DOHH2 (cell line): Measurements from ENCODE around the gene KLHL14.

ENCODE experiments used
- EZH2phosphoT487 ChIP-seq: fragments of 200-600 bp; sonication (generic); IDR thresholded peaks from 2 replicates; pipeline ENCODE4 v1.6.1; 2017; ENCODE audit warnings: borderline replicate concordance, mild to moderate bottlenecking, antibody characterized with exemption, low read length, moderate library complexity, mixed read lengths
- TF ChIP-seq, protein P1 (sequence below): fragments of 200-600 bp; sonication (generic); IDR thresholded peaks from one replicate; pipeline ENCODE4 v1.5.1; 2014; ENCODE audit warnings: antibody characterized with exemption, mild to moderate bottlenecking, low read depth, low read length; ENCODE audit not compliant: poor library complexity, severe bottlenecking

DNA sequence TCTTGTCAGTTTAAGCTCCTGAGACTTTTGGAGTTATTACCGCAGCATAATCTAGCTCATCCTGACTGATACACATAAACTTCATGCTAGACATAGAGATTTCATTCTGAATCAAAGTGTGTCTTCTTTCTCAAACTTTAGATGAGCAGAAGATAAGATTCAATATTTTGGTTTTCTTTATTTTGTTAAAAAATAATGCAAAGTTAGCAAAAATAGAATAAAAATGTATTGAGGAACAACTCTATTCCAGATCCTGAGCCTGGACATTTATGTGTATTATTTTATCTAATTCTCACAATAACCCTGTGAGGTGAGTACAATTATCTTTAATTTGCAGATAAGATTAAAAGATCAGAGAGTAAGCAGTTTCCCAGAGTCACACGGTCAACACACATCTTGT, 38.4 kb downstream of the KLHL14 start:
- TF ChIP-seq EZH2phosphoT487 = no peak
- TF ChIP-seq, protein P1, sequence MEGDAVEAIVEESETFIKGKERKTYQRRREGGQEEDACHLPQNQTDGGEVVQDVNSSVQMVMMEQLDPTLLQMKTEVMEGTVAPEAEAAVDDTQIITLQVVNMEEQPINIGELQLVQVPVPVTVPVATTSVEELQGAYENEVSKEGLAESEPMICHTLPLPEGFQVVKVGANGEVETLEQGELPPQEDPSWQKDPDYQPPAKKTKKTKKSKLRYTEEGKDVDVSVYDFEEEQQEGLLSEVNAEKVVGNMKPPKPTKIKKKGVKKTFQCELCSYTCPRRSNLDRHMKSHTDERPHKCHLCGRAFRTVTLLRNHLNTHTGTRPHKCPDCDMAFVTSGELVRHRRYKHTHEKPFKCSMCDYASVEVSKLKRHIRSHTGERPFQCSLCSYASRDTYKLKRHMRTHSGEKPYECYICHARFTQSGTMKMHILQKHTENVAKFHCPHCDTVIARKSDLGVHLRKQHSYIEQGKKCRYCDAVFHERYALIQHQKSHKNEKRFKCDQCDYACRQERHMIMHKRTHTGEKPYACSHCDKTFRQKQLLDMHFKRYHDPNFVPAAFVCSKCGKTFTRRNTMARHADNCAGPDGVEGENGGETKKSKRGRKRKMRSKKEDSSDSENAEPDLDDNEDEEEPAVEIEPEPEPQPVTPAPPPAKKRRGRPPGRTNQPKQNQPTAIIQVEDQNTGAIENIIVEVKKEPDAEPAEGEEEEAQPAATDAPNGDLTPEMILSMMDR = no peak
